Measurements from ENCODE around the gene GRIK4. TPM values are rescaled to one million over a fixed set of nuclear protein-coding genes. Genes with fewer than 3 reads are reported as not detected.

GRIK4 gene
- total RNA-seq, 3 donors from 2014 or later (not counting 1 experiment from before 2014, with no cell fraction given) = 2.2 to 32.3 (median 21.9) TPM

DNA sequence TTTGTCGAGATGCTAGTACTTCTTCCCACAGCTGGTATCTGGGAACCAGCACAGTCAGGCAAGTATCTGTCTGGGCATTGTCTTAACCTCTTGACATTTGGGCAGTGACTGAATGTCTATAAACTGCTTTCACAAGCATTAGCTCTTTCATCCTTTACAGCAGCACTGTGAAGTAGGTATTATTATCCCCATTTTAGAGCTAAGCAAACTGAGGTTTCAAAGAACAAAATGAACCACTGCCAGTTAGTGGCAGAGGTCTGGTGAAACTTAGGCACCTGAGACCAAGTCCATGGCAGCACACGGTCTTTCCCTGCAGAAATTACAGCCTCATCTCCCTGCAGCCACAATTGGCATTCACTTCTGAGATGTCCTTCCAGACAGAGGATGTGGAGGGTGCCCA, 401.4 kb downstream of the GRIK4 start:
- peaks cover 57 to 77% of the 10 kb centered on the region in 2 donors for H3K4me1 Mint-ChIP-seq

DNA sequence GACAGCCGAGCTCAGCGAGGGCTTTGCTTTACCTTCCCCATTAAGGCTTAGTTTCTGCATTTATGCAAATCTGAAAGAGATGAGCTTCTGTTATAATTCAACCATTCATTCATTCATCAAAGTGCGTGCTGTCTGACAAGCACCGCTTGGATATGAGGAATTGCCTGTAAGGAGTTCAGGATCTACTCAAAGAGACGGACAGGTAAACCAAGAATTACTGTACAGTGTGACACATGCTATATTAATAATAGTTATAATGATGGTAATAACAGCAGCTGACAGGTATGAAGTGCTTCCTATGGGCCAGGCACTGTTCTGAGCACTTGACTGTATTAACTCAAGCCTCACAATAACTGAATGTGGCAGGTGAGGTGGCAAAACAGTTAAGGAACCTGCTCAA, 402.5 kb downstream of the GRIK4 start:
- Mint-ChIP-seq H3K27ac (peak overlapping the region in 1 of 2 donors; percentile 57), H3K36me3 (peaks cover 8% of the 10 kb centered on the region), H3K27me3 (ENCODE audit: low read depth in 2 of 2) (no peaks in the 10 kb centered on the region), H3K4me3 (no peak overlapping the region), H3K9me3 (no peaks in the 10 kb centered on the region), H3K4me1 (peaks cover 57 to 77% of the 10 kb centered on the region in 2 donors)
- intact Hi-C loops (cut with micrococcal nuclease) = no loop called here
- H3K27me3 ChIP-seq (ENCODE audit: control insufficient read depth, insufficient read depth, low read length) = no peaks in the 10 kb centered on the region
- DNase-seq (no peak), ATAC-seq (no peak)
- TF ChIP-seq, protein P1, sequence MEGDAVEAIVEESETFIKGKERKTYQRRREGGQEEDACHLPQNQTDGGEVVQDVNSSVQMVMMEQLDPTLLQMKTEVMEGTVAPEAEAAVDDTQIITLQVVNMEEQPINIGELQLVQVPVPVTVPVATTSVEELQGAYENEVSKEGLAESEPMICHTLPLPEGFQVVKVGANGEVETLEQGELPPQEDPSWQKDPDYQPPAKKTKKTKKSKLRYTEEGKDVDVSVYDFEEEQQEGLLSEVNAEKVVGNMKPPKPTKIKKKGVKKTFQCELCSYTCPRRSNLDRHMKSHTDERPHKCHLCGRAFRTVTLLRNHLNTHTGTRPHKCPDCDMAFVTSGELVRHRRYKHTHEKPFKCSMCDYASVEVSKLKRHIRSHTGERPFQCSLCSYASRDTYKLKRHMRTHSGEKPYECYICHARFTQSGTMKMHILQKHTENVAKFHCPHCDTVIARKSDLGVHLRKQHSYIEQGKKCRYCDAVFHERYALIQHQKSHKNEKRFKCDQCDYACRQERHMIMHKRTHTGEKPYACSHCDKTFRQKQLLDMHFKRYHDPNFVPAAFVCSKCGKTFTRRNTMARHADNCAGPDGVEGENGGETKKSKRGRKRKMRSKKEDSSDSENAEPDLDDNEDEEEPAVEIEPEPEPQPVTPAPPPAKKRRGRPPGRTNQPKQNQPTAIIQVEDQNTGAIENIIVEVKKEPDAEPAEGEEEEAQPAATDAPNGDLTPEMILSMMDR (IDR thresholded peaks at IDR 0.05) = no peak
- no peak overlapping the region for H3K4me3 ChIP-seq (ENCODE audit: low read length)
- H3K9me3 ChIP-seq (ENCODE audit: control insufficient read depth, insufficient read depth, low read length) = no peaks in the 10 kb centered on the region
- H3K4me1 ChIP-seq (ENCODE audit: control insufficient read depth, insufficient read depth, low read length) = peaks cover 36% of the 10 kb centered on the region
- 92% methylated on average over 5 of the region's 5 CpGs for WGBS (ENCODE audit: insufficient coverage)
- H3K27ac ChIP-seq (ENCODE audit: low read length) = no peak overlapping the region
- no peaks in the 10 kb centered on the region for H3K36me3 ChIP-seq (ENCODE audit: control insufficient read depth, insufficient read depth, low read length)

More for the DNA sequence above, 401.4 kb downstream of the GRIK4 start:
- WGBS (ENCODE audit: insufficient coverage) = 77% methylated on average over 2 of the region's 2 CpGs
- H3K27me3 ChIP-seq (ENCODE audit: control insufficient read depth, insufficient read depth, low read length) = no peaks in the 10 kb centered on the region
- Mint-ChIP-seq H3K27ac (peak overlapping the region in 1 of 2 donors; percentile 38), H3K9me3 (no peaks in the 10 kb centered on the region), H3K36me3 (peaks cover 8% of the 10 kb centered on the region), H3K27me3 (ENCODE audit: low read depth in 2 of 2) (no peaks in the 10 kb centered on the region), H3K4me3 (no peak overlapping the region)
- H3K36me3 ChIP-seq (ENCODE audit: control insufficient read depth, insufficient read depth, low read length) = no peaks in the 10 kb centered on the region
- H3K9me3 ChIP-seq (ENCODE audit: control insufficient read depth, insufficient read depth, low read length) = no peaks in the 10 kb centered on the region
- H3K4me3 ChIP-seq (ENCODE audit: low read length) = no peak overlapping the region
- intact Hi-C loops (cut with micrococcal nuclease) = no loop called here
- peaks cover 39% of the 10 kb centered on the region for H3K4me1 ChIP-seq (ENCODE audit: control insufficient read depth, insufficient read depth, low read length)
- no peak overlapping the region for H3K27ac ChIP-seq (ENCODE audit: low read length)
- ATAC-seq (no peak), DNase-seq (no peak)
- TF ChIP-seq, protein P1 (IDR thresholded peaks at IDR 0.05) = no peak

DNA sequence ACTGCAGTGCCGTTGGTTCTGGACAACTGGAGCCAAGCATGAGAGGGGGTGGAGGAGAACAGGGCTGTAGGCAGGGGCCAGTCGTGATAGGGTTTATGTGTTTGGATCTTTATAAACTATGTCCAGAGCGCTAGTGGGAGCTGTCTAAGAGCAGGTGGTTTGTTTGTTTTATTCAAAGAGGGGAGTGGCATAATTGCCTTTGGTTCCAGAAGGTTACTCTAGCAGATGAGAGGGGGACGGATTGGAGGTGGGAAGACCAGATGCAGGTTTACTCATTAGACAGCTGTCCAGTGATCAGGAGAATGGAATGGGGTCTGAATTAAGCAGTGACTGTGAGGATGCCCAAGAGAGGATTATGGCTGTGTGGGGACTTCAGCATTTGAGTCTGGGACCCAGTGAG, 403.1 kb downstream of the GRIK4 start:
- WGBS (ENCODE audit: insufficient coverage) = 85% methylated on average over 4 of the region's 4 CpGs
- intact Hi-C loops (cut with micrococcal nuclease) = no loop called here
- ATAC-seq = no peak

More for the DNA sequence above, 403.1 kb downstream of the GRIK4 start:
- Mint-ChIP-seq H3K4me1 (peaks cover 56 to 77% of the 10 kb centered on the region in 2 donors), H3K4me3 (no peak overlapping the region), H3K27me3 (ENCODE audit: low read depth in 2 of 2) (no peaks in the 10 kb centered on the region), H3K9me3 (no peaks in the 10 kb centered on the region), H3K36me3 (peaks cover 8% of the 10 kb centered on the region), H3K27ac (peak overlapping the region in 1 of 2 donors; percentile 57)
- TF ChIP-seq, protein P1 (IDR thresholded peaks at IDR 0.05) = no peak
- Histone ChIP-seq H3K36me3 (ENCODE audit: control insufficient read depth, insufficient read depth, low read length) (no peaks in the 10 kb centered on the region), H3K4me1 (ENCODE audit: control insufficient read depth, insufficient read depth, low read length) (peaks cover 30% of the 10 kb centered on the region), H3K9me3 (ENCODE audit: control insufficient read depth, insufficient read depth, low read length) (no peaks in the 10 kb centered on the region), H3K27me3 (ENCODE audit: control insufficient read depth, insufficient read depth, low read length) (no peaks in the 10 kb centered on the region), H3K4me3 (ENCODE audit: low read length) (no peak overlapping the region), H3K27ac (ENCODE audit: low read length) (no peak overlapping the region)
- DNase-seq = no peak

Measured in natural killer cell (primary cell).